DOHH2 (cell line): ENCODE results near the gene B3GALT2.

Experiments used
- CTCF ChIP-seq: fragments of 200-600 bp; sonication (generic); IDR thresholded peaks from one replicate; pipeline ENCODE4 v1.5.1; 2014; ENCODE audit warnings: antibody characterized with exemption, mild to moderate bottlenecking, low read depth, low read length; ENCODE audit not compliant: poor library complexity, severe bottlenecking
- EZH2phosphoT487 ChIP-seq: fragments of 200-600 bp; sonication (generic); IDR thresholded peaks from 2 replicates; pipeline ENCODE4 v1.6.1; 2017; ENCODE audit warnings: borderline replicate concordance, mild to moderate bottlenecking, antibody characterized with exemption, low read length, moderate library complexity, mixed read lengths

- TF ChIP-seq EZH2phosphoT487 = no peak
- no peak for TF ChIP-seq CTCF
These were observed 30.1 kb downstream of the B3GALT2 start for GRCh38 chr1:193156117-193156821.
